Measurements from ENCODE around the gene FAM89A.
A peak's percentile ranks its signal among the peaks of the same experiment; 100 is the strongest.
"Not testable (repeated sequence)": the region's sequence is repeated elsewhere in the genome, so short reads cannot be mapped to it uniquely, and the experiment has no call there.

Gene FAM89A

DNA sequence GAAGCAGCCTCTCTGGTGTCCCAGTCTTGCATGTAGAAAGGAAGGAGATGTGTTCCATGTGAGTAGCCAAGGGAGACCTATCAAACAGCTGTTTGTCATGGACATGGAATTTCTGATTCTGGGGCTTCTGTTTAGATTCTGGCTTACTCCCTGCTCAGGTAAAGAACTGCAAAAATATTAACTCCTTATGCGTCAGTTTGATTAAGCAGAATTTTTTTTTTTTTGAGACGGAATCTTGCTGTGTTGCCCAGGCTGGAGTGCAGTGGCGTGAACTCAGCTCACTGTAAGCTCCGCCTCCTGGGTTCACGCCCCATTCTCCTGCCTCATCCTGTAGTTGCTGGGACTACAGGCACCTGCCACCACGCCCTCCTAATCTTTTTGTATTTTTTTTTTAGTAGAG lies 54.3 kb downstream of the FAM89A start:
- DNase-seq: no peak

DNA sequence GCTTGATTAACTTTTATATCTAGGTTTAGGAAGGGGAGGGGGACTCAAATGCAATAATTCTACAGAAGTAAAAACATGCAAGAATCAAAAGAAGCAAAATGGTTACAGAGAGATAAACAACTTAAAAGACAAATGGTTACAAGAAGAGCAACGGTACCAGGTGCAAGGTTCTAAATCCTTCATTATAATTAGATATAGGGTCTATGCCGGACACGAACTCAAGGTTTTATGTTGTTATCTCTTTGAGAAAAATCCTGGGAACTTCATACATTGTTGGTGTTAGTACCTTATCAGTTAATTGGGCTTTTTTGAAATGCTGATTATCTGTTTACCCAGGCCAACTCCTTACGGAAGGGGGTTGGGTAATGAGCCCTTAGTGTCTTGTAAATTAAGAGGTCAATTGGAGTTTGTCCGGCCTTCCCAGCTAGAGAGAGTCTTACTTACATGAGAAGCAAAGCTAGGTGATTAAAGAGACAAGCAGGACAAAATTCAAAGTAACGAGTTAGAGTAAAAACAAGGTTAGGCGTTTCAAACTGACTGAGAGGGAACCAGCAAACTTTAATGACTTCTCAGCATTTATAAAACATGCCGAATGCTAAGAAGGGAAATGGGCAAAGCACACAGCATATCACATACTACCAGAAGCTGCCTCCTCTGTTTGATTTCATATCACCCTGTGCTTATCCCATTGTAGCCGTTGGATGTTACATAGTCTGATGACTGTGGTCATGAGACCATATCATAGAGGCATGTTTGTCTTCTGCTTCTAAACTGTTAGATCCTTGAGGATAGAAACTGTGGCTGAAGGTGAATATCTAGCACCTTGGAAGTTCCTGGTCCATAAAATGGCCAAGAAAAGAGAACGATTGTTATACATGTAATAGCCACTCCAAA lies 55.2 kb downstream of the FAM89A start:
- DNase-seq: not testable (repeated sequence)

DNA sequence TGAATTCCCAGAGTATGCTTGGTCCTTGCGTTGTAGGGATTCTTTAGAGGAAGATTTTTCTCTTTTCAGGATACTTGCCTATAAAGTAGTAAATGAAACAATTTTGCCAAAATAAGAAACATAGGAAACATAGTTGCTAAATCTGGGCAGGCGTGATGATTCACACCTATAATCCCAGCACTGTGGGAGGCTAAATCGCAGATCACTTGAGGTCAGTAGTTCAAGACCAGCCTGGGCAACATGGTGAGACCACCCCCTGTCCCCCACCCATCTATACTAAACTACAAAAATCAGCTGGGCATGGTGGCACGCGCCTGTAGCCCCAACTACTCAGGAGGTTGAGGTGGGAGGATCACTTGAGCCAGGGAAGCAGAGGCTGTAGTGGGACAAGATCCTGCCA lies 56.2 kb downstream of the FAM89A start:
- DNase-seq: no peak

DNA sequence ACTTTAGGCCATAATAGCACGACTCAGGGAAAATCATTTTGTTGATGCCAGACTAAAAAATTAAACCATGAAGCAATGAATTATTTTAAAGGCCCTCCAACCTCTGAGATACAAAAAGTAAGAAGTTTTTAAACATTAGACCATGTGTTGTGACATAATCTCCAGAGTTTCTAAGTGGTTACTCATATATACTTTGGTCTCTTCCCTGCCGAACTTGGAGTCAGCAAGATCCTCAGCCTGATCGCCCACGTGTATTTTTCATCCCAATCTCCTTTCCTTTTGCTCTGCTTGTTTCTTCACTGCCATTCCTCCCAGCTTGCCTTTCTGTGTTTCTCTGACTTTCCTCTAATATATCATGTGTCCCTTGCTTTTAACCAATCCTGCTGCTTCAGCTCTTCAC lies 57.4 kb downstream of the FAM89A start:
- DNase-seq: no peak

DNA sequence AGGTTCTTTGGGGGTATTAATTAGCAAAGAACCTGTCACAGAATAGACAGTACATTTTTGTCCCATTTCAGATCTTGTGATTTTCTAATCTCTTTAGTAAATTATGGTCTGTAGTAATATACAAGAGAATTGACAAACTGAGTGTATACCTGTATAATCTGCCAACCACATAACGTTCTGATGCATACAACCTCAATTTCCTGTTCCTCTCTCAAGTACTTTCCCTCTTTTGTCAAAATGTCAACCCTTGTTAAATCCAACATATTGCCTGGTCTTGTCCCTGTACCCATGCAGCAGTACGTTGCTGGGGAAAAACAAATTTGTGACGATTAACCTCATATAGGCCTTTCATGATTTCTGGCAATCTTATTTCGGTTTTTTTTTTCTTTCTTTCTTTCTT lies 60.1 kb downstream of the FAM89A start:
- DNase-seq: no peak

DNA sequence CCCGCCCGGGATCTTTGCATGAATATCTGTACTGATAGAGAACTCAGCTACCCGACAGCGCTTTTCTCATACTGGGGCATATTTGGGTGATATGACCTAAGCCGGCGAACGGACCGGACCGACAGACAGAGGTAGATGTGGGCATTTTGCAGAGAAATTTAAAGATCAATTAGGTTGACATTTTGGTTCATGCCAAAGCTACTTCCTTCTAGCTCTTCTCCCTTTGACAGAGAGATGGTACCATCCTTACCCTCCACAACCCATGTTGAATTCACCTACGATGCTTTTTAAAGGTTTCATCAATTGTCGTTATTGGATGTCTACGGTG lies 60.7 kb downstream of the FAM89A start:
- DNase-seq: no peak

DNA sequence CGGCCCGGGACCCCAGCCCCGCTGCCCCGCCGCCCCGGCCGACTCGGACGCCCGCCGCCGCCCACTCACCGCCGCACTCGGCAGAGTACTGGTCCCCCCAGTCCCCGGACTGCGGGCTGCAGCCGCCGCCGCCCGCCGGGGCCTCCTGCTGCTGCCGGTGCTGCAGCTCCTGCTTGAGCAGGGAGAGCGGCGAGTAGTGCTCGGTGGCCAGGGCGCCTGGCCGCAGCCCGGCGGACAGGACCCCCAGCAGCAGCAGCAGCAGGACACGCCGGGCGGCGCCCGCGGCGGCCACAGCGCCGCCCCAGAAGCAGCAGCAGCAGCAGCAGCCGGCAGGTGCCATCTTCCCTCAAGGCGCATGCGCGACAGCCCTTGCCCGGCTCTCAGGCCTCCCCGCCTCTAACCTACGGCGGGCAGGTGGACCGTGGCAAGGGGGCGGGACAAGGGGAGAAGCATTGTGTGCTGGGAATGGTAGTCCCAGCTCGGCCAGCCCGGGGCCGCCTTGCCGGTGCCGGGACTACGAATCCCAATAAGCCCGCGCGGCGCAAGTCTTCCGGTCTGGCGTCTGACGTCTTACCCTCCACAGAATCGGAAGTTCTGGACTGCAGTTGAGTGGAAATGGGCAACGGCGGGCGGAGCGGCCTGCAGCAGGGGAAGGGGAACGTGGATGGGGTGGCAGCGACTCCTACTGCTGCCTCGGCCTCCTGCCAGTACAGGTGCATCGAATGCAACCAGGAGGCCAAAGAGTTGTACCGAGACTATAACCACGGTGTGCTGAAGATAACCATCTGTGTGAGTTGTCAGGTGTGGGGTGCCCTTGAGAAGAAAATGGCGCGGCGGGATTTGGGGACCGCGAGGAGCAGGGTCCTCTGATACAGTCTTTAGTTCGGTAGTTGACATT lies 61.3 kb downstream of the FAM89A start, which contains the start of the genes ARV1 and TTC13:
ARV1 (plus strand) TSS at position 604 of the 898 bp plus-strand sequence; CDS start at position 616, 12 bp downstream.
TTC13 (minus strand) TSS at position 371 of the 898 bp plus-strand sequence; CDS start at position 340, 31 bp downstream.
- DNase-seq: peak; percentile 97

DNA sequence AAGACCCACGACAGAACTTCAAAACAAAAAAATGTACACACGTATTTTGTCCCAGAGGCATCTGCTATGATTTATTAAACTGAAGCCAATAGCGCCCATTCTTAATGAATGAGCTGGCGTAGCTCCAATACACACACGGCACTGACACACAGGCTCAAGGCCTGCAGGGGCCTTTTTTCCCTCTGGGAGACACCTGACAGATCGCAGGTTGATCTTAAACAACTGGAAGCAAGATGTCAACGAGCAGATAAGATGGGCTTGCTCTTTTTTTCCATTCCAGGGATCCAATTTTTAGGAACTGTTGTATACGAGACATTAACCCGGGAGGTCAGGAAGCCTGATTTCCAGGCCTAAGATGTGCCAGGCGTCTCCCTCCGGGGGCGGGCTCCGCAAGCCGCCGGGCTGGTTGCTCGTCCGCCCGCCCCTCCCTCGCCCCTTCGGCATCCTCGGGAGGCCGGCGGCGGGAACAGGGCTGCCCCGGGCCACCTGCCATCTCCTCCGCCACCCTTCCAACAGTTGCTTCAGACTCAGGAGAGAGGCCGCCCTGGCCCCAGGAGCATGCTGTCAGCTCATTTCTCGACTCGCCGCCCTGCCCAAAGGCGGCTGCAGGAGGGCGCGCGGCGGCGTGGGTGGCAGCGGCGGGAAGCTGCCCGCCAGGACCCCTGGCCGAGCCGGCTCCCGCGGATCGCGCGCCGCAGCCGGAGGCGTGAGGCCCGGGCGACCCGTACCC lies 62.1 kb downstream of the FAM89A start:
- DNase-seq: peak; percentile 54

DNA sequence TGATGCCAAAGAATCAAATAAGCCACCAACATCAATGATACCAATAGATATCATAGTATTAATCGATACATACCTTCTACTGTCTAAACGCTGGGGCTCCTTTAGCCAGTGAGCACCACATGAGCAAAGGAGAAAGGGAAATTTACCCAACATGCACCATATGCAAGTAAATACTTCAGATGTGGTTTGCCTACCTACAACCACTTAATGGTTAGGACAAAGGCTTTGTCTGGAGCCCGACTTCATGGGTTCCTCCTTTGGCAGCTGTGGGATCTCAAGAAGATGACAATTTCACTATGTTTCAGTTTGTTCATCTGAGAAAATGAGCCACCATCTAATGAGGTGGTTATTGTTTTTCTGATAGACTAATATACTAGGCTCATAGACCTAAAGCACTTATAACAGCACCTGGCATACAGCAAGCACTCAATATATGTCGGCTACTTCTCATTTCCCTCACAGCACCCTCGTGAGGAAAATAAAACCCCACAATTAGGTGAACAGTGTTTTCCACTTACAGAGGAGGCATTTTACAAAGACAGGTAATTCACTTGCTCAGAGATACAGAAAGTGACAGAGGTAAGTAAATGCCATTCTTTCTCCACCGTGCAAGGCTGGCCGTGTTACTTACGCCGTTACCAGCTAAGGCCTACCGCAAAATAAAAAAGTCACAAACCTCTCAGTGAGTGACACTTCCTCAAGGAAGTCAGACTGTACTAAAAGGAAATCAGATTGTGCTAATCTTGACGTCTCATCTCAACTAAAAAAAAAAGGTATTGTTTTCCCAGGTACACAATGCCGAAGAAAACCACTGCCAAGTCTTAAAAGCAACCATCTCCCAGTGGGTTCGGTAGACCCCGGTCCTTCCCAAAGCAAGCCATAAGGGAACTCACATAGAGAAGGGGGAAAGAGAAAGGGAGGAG lies 63.0 kb downstream of the FAM89A start:
- DNase-seq: peak; percentile 30

DNA sequence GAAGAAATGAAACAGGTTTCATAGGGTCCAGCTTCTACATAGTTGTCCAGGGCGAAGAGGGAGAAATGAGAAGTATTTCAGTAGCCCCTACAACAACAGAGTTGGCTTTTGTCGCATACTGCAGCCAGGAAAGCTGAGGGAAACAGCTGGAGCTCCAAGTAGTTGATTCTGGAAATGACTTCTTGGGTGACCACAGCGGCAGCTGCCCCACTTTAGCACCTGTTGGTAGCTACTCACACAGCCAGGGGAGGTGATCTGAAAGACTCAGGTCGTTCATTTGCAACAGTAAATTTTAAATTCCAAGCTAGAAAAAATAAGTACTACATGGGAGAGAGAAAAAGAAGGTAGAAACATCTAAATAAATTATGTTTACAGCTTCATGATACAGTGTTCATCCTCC lies 63.7 kb downstream of the FAM89A start:
- no peak for DNase-seq

DNA sequence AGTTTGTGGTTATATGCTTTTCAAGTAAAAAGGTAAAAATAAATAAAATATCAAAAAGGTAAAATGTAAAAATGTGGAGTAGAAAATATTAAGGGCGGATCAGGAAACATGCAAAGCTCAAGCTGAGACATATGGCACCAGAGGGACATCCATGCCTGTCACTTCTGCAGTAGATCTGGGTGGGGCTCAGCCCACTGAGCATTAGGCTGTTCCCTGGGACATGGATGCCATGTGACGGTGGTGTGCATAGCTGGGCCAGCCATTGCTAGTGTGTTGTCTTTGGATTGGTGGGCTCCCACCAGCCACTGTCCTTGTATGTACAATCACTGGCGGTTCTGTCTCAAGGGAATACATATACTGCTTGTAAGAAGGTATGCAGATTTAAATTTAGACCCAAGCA lies 64.4 kb downstream of the FAM89A start:
- DNase-seq: no peak

DNA sequence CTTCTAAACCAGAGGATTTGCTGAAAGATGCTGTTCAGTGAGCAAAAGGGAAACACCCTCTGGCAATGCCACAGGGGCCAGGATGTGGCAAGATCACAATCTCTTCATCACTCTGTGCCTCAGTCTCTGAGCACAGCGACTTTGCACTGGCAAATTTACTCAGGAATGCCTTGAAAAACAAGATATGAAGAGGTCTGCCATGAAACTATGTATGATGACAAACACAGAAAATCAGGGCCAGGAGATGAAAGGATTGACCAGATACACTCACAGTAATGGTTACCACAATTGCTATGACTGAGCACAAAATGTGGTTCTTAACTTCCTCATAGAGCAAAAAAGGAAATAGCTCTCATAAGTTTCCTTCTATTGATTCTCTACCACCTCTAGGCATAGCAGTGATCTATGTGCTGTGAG lies 67.2 kb downstream of the FAM89A start:
- DNase-seq: no peak

DNA sequence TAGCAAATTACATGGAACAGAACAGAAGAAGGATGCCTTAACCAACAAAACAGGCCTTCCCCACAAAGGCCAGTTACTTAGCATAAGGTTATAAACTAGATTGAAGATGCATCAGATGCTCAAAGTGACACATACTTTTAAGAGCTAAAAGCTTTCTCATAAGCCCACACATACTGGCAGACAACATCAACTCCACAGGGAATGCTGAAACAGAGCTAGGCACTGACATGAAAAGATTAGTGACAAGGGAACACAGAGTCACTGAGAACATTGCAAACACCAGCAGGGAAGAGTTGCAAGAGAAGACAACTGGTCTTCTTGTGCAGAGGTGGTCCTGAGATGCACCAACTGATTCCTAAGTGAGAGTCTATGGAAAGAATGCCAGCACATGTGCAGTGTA lies 68.3 kb downstream of the FAM89A start:
- DNase-seq: no peak

DNA sequence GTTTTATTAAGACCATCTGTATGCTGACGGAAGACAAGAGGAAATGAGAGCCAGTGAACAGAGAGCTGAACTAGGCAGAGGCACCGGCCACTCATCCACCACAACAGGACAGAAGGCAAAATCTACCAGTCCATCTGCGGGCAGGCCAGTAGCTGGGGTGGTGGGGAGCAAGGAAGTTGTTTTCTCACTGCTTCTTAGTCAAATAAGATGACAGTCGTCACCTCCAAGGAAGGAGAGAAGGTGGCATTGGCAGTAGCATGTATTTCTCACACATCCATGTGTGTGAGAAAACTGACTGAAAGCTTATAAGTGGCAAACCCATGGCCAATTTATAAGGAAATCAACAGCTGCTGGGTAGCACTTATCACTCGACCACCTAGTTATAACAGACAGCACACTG lies 69.6 kb downstream of the FAM89A start:
- no peak for DNase-seq

Data from NCI-H510A treated with DMSO at 0.1 percent for 48 hours (cell line).